VCaP (cell line): ENCODE data around the gene EXOSC10.
"Not testable (repeated sequence)": the region's sequence is repeated elsewhere in the genome, so short reads cannot be mapped to it uniquely, and the experiment has no call there.

Experiments
- H3K27ac ChIP-seq: fragments of 450-650 bp; 2 replicates; pipeline ENCODE4 v1.5.1; 2017
- TF ChIP-seq, protein P1 (sequence below): fragments of 450-650 bp; conservative IDR thresholded peaks from 2 replicates; pipeline ENCODE4 v1.5.1; 2017; ENCODE audit warnings: mild to moderate bottlenecking, moderate library complexity

The EXOSC10 gene

DNA sequence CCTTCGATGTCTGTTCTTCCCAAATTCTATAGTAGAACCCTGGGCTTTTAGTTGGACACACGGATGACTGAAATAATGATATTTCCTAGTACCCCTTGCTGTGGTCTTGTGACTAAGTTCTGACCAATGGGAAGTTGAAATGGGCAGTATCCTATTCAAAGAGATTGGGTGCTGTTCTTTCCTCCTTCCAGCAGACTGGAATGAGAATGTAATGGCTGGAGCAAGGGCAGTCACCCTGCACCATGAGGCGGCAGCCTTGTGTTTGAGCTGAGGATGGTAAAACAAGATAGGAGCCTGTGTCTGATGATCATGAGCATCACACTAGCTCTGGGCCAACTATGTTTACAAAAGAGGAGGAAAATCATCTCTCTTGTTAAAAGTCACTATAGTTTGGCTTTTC, 34.7 kb downstream of the EXOSC10 start:
- H3K27ac ChIP-seq: no peak overlapping the region
- TF ChIP-seq, protein P1, sequence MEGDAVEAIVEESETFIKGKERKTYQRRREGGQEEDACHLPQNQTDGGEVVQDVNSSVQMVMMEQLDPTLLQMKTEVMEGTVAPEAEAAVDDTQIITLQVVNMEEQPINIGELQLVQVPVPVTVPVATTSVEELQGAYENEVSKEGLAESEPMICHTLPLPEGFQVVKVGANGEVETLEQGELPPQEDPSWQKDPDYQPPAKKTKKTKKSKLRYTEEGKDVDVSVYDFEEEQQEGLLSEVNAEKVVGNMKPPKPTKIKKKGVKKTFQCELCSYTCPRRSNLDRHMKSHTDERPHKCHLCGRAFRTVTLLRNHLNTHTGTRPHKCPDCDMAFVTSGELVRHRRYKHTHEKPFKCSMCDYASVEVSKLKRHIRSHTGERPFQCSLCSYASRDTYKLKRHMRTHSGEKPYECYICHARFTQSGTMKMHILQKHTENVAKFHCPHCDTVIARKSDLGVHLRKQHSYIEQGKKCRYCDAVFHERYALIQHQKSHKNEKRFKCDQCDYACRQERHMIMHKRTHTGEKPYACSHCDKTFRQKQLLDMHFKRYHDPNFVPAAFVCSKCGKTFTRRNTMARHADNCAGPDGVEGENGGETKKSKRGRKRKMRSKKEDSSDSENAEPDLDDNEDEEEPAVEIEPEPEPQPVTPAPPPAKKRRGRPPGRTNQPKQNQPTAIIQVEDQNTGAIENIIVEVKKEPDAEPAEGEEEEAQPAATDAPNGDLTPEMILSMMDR: no peak

DNA sequence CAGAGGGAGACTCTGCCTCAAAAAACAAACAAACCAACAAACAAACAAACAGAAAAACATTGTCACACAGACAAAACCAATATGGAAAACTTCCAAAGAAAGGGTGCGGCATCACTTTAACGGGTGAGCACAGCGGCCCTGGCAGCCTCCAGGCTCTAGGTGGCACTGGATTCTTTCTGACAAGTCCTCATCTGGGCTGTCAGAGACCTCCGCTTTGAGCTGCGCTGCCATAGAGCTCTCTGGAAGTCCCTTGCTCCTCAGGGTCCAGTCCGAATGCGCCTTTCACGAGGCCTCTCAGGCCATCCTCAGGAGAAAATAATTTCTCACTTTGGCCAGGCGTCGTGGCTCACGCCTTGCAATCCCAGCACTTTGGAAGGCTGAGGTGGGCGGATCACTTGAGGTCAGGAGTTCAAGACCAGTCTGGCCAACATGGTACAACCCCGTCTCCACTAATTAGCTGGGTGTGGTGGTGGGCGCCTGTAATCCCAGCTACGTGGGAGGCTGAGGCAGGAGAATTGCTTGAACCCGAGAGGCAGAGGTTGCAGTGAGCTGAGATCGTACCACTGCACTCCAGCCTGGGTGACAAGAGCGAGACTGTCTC, 35.6 kb downstream of the EXOSC10 start:
- not testable (repeated sequence) for H3K27ac ChIP-seq
- TF ChIP-seq, protein P1: peak; percentile 55

DNA sequence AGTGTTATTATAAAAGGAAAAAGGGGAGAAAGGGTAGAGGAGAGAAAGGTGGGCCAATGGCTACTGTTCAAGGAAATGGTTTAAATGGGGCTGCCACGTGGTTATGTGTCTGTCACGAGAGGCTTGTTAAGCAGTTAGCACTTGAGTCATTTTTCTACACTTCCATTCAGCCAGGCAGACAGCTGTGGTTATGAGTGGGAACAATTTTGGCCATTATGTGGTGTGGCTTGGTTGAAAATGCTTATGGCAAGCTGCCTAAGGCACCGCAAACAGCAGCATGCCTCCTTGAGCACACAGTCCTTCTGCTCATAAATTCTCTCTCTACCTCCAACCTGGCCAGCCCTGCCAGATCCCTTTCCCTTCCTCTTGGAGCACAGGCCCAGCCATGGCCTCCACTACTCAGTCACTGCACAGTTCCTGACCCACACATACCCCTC, 36.7 kb downstream of the EXOSC10 start:
- peak overlapping the region; percentile 23; the same call in 1 of the 2 replicates for H3K27ac ChIP-seq

DNA sequence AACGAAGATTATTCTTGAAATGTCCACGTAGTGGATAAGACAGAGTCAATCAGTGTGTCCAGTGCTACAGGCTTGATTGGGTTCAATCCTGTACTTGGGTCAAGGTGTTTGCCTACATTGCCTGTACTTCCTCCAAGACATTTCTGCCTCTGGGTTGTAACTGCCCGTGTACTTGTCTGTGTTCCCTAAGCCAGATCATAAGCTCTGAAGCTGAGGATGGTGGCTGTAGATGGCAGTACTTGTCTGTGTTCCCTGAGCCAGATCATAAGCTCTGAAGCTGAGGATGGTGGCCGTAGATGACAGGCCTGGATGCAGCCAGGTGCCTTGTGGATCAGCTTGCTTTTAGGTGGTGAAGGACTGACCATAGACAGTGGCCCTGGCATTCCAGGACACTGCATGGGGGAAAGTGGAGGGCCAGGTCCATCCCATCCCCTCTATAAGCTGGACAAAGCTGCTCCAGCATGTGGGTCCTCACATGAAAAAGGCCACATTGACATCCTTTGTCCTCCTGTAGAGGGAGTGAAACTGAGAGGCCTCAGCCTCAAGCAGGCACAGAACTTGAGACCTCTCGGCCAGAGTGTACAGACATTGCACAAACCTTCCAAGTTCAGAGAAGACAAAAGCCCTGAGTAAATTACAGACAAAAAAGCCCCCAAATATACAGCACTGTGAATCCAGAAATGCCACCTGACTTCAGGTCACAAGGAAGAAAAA, 37.9 kb downstream of the EXOSC10 start:
- peak overlapping the region; percentile 91 for H3K27ac ChIP-seq
- TF ChIP-seq, protein P1: no peak

More for the DNA sequence above, 36.7 kb downstream of the EXOSC10 start:
- TF ChIP-seq, protein P1: no peak

DNA sequence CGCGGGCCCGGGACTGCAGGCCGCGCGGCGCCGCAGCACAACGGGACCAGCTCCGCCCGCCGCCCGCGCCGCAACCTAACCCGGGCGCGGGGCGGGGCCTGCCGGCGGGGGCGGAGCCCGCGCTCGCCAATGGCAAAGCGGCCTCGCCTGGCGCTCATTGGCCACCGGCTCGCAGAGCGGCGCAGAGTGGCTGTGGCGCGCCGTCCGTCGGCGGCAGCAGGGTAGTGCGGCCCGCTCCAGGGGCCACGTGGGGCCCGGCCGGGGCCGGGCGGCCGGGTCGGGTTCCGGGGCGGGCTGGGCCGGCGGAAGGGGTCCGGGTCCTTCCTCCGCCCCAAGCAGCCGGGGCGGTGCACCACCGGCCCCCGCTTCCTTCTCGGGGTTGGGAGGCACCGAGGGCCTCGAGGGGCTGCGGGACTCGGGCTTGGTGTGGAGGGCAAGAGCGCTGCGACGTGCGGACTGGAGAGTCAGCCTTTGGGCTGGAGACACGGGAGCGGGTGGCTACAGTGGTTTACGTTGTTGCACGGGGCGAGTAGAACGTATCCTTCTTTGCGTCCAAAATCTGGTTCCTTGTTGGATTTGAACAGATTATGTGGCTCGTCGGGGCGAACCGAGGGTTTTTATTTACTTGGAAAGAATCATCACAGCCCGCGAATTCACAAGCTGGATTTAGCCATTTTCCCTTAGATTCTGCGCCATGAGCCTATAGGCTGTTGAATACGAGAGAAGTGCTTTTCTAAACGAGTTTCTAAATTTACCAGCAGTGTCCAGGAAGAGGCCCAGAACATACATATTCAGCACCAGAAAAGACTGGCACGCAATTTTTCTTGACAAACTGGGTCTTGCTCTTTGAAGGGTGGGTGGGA, 39.5 kb downstream of the EXOSC10 start, which contains the start of gene SRM:
Gene SRM (minus strand): TSS at position 51 of the 863 bp plus-strand sequence. CDS start 75 bp downstream, outside the sequence.
- TF ChIP-seq, protein P1: no peak
- peak within 1 kb of the TSS; percentile 91 for H3K27ac ChIP-seq

DNA sequence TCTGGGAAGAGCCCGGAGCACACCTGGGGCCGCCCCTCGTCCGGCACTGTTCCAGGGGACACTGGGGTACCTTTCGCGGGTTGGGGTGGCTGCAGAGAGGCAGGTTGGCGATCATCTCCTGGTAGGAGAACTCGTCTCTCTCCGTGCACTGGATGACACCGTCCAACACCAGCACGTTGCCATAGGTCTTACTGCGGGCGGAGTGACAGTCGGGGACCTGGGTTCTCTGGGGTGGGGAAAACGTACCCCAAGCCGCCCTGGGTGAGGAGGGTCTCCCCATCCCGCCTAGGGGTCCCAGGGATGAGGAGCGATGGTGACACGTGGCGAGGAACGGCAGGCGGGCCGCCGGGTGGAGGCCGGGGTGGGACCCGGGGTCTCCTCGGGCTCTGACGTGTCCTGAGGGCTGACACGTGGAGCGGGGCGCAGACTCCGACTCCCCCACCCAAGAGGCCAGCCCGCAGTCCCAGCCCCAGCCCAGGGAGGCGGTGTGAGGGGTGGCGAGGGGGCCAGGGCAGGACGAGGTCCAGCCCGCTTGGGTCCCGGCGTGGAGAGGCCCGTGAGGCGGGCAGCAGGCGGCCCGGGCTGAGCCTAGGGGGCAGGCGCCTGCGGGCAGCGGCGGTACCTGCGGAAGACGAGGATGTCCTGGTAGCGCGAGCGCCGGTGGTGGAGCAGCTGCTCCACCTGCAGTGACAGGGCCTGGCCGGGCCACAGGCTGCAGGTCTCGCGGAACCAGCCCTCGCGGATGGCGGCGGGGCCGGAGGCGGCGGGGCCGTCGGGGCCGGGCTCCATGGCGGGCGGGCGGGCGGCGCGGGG, 40.3 kb downstream of the EXOSC10 start:
- TF ChIP-seq, protein P1: peak; percentile 15; the same call in 1 of the 2 replicates
- peak overlapping the region; percentile 91 for H3K27ac ChIP-seq
